C1 segment of cervical spinal cord (tissue), 14 donors: ENCODE data around the gene CYB5A.

ENCODE experiments used
- DNase-seq, 14 donors: peaks; one replicate each; lab custom pipeline; 2025; lab: John Stamatoyannopoulos, UW

Gene CYB5A

DNA sequence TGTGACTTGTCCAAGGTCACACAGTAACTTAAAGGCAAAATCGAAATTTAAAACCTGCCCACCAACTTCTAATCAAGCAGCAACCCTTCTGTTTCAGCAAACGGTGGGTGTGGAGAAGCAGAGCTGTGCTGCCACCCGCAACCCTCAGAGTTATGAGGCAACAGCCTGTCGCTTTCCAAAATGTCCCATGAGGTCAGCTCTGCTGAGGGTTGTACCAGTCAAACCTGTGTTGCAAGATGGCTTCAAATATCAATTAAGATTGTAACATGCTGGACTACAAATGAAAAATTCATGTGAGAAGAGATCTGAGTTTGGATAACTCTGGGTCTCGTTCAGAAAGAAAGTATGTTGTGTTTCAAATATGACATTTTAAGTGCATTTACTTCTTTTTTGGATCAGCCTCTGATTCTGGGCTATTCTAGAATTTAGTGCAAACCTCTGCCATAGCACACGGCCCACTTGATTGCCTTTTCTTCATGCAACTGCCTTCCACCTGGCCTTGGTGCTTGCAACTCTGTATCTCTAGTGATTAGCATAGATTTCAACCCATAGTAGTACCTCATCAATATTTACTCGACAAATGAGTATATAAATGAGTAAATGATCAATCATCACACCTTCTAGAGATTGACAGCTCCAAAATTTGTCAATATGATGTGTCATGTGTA is 74.2 kb downstream of the CYB5A start:
- DNase-seq: no peak

DNA sequence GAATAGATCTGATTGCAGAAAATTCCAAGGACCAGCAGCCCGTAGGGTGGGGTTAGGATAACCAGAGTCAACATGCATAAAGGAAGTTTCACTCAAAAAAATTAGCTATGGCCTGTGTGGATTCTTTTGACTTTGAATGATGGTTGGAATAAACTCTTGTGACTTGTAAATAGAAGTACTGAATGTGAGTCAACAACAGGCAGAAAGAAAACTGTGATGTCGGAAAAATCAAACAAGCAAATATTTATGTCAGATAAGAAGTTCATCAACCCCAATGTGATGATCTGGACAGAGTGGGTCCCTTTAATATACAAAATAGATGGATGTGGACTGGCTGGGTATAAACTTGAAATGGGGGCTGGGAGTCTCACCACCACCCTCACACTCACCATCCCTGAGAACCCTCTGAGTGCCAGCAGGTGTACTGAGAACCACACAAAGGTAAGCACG is 75.1 kb downstream of the CYB5A start:
- no peak for DNase-seq

GRCh38 chr18:74215863-74216262 is 75.9 kb downstream of the CYB5A start:
- DNase-seq: no peak

- DNase-seq: no peak
Measured at GRCh38 chr18:74213429-74213828, 78.3 kb downstream of the CYB5A start.

- no peak for DNase-seq
Measured at GRCh38 chr18:74204526-74205152, 87.1 kb downstream of the CYB5A start.

- no peak for DNase-seq
Measured at GRCh38 chr18:74203811-74204210, 88.0 kb downstream of the CYB5A start.
